ELF-1 (cell line): ENCODE results near the gene DNAH9.

Experiments used
- DNase-seq: peaks from one replicate; pipeline ENCODE4 v3.0.0-alpha.2; 2016; ENCODE audit warnings: low read depth, low spot score

Gene DNAH9

GRCh38 chr17:11757815-11758214 is 159.5 kb downstream of the DNAH9 start:
- no peak for DNase-seq

- DNase-seq, result no peak
Observed at GRCh38 chr17:11768106-11768505, 169.8 kb downstream of the DNAH9 start.

- no peak for DNase-seq
Observed at GRCh38 chr17:11768981-11769380, 170.7 kb downstream of the DNAH9 start.

GRCh38 chr17:11772031-11772430 is 173.8 kb downstream of the DNAH9 start:
- DNase-seq, result no peak

GRCh38 chr17:11779892-11780291 is 181.6 kb downstream of the DNAH9 start:
- DNase-seq, result no peak

GRCh38 chr17:11780621-11781020 is 182.4 kb downstream of the DNAH9 start:
- DNase-seq, result no peak

- no peak for DNase-seq
Observed at GRCh38 chr17:11786711-11787438, 188.6 kb downstream of the DNAH9 start.

- DNase-seq, result no peak
Observed at GRCh38 chr17:11795906-11796305, 197.6 kb downstream of the DNAH9 start.

- DNase-seq, result peak; percentile 4
Observed at GRCh38 chr17:11797803-11798202, 199.5 kb downstream of the DNAH9 start.

- no peak for DNase-seq
Observed at GRCh38 chr17:11803231-11803969, 205.1 kb downstream of the DNAH9 start.

- DNase-seq, result no peak
Observed at GRCh38 chr17:11805138-11805537, 206.9 kb downstream of the DNAH9 start.

GRCh38 chr17:11805952-11806351 is 207.7 kb downstream of the DNAH9 start:
- no peak for DNase-seq

GRCh38 chr17:11807606-11808005 is 209.3 kb downstream of the DNAH9 start:
- peak; percentile 9 for DNase-seq

- no peak for DNase-seq
Observed at GRCh38 chr17:11813278-11813677, 215.0 kb downstream of the DNAH9 start.

GRCh38 chr17:11813871-11814270 is 215.6 kb downstream of the DNAH9 start:
- no peak for DNase-seq

- no peak for DNase-seq
Observed at GRCh38 chr17:11814655-11815262, 216.5 kb downstream of the DNAH9 start.

- DNase-seq, result no peak
Observed at GRCh38 chr17:11816409-11816808, 218.1 kb downstream of the DNAH9 start.

GRCh38 chr17:11823862-11824261 is 225.6 kb downstream of the DNAH9 start:
- DNase-seq, result no peak

- no peak for DNase-seq
Observed at GRCh38 chr17:11825572-11826209, 227.4 kb downstream of the DNAH9 start.

GRCh38 chr17:11832401-11833137 is 234.3 kb downstream of the DNAH9 start:
- DNase-seq, result no peak

GRCh38 chr17:11836508-11836907 is 238.2 kb downstream of the DNAH9 start:
- no peak for DNase-seq

- DNase-seq, result no peak
Observed at GRCh38 chr17:11840052-11840451, 241.8 kb downstream of the DNAH9 start.
